Esophagus squamous epithelium (tissue), 5 donors: Measurements from ENCODE around the gene ZNF679. TPM values are rescaled to one million over a fixed set of nuclear protein-coding genes. Genes with fewer than 3 reads are reported as not detected.
"Not testable (repeated sequence)": the region's sequence is repeated elsewhere in the genome, so short reads cannot be mapped to it uniquely, and the experiment has no call there.

Experiments
- DNase-seq: peaks from one replicate; lab custom pipeline; 2025; lab: John Stamatoyannopoulos, UW
- H3K27ac ChIP-seq, 4 donors: fragments of 200-600 bp; sonication (generic); one replicate each; pipeline ENCODE4 v1.5.1; 2016 to 2019; ENCODE audit warnings: mild to moderate bottlenecking in 1 of 4
- H3K27me3 ChIP-seq, 4 donors: fragments of 200-600 bp; sonication (generic); 1 replicate in 3 of 4; 2 replicates in 1 of 4; pipeline versions ENCODE4 v1.5.1 to v1.6.0; 2017 to 2021; ENCODE audit warnings: antibody characterized with exemption in 1 of 4
- H3K36me3 ChIP-seq, 3 donors: fragments of 200-600 bp; sonication (generic); one replicate each; pipeline ENCODE4 v1.5.1; 2016 to 2019
- H3K4me1 ChIP-seq, 3 donors: fragments of 200-600 bp; sonication (generic); one replicate each; pipeline ENCODE4 v1.5.1; 2017 to 2019
- H3K4me3 ChIP-seq, 4 donors: fragments of 200-600 bp; sonication (generic); 1 replicate in 3 of 4; 2 replicates in 1 of 4; pipeline ENCODE4 v1.5.1; 2016 to 2019; ENCODE audit warnings: mild to moderate bottlenecking in 2 of 4, moderate library complexity in 1 of 4
- H3K9me3 ChIP-seq, 3 donors: fragments of 200-600 bp; sonication (generic); one replicate each; pipeline ENCODE4 v1.5.1; 2016 to 2019
- POLR2A ChIP-seq, 4 donors: fragments of 450-650 bp; IDR thresholded peaks; one replicate each; pipeline ENCODE4 v1.6.1; 2017; ENCODE audit warnings: antibody characterized with exemption in 4 of 4, mild to moderate bottlenecking in 4 of 4, moderate library complexity in 3 of 4
- WGBS, 2 donors: methylation state at CpG; one replicate each; pipeline ENCODE4 v1.1.5; 2018; 5-methylcytosine and 5-hydroxymethylcytosine counted together
- intact Hi-C: fragments of 100-400 bp; cut with DNase I; formaldehyde crosslinking; loops from one replicate; pipeline ENCODE4 v1.15.0; 2022
- total RNA-seq, 4 donors: library from RNA; depleted of rRNA; stranded (reverse); fragments of >200 nt; gene quantifications; one replicate each; pipeline ENCODE4 v1.1.0, GENCODE V29; 2016
- TF ChIP-seq, protein P1 (sequence below), 6 experiments: fragments of 450-650 bp in 4 of 6; fragments of 200-600 bp in 2 of 6; sonication (generic) in 2 of 6; IDR thresholded peaks; one replicate each; pipeline ENCODE4 v1.5.1; 2016 to 2019; ENCODE audit warnings: antibody characterized with exemption in 6 of 6, mild to moderate bottlenecking in 4 of 6, moderate library complexity in 4 of 6
- donor health status: DM: yes; HTN: yes; CAD: no.

Gene ZNF679
- total RNA-seq, 4 donors from 2014 or later = not detected

- TF ChIP-seq, protein P1, sequence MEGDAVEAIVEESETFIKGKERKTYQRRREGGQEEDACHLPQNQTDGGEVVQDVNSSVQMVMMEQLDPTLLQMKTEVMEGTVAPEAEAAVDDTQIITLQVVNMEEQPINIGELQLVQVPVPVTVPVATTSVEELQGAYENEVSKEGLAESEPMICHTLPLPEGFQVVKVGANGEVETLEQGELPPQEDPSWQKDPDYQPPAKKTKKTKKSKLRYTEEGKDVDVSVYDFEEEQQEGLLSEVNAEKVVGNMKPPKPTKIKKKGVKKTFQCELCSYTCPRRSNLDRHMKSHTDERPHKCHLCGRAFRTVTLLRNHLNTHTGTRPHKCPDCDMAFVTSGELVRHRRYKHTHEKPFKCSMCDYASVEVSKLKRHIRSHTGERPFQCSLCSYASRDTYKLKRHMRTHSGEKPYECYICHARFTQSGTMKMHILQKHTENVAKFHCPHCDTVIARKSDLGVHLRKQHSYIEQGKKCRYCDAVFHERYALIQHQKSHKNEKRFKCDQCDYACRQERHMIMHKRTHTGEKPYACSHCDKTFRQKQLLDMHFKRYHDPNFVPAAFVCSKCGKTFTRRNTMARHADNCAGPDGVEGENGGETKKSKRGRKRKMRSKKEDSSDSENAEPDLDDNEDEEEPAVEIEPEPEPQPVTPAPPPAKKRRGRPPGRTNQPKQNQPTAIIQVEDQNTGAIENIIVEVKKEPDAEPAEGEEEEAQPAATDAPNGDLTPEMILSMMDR (IDR thresholded peaks at IDR 0.05) = no peak
- no peak for TF ChIP-seq POLR2A (IDR thresholded peaks at IDR 0.05)
- 85 to 88% methylated on average over 2 to 3 of the region's 3 CpGs for WGBS, 2 donors
- intact Hi-C loops = no loop called here
- Histone ChIP-seq H3K4me1 (peaks cover 11 to 40% (median 15%) of the 10 kb centered on the region in 3 donors), H3K4me3 (no peak overlapping the region), H3K27me3 (no peaks in the 10 kb centered on the region), H3K9me3 (no peaks in the 10 kb centered on the region), H3K36me3 (no peaks in the 10 kb centered on the region), H3K27ac (no peak overlapping the region)
- no peak for DNase-seq
Measured at GRCh38 chr7:64310426-64310825, 82.2 kb downstream of the ZNF679 start.

GRCh38 chr7:64312826-64313225 lies 84.6 kb downstream of the ZNF679 start:
- Histone ChIP-seq H3K4me3 (no peak overlapping the region), H3K27ac (peak overlapping the region in 2 of 4 donors; percentile 86 to 89), H3K36me3 (no peaks in the 10 kb centered on the region), H3K27me3 (no peaks in the 10 kb centered on the region), H3K9me3 (no peaks in the 10 kb centered on the region), H3K4me1 (peaks cover 11 to 30% (median 12%) of the 10 kb centered on the region in 3 donors)
- intact Hi-C loops = no loop called here
- DNase-seq = no peak
- WGBS, 2 donors = 11 to 21% methylated on average over 2 of the region's 2 CpGs
- TF ChIP-seq, protein P1 (IDR thresholded peaks at IDR 0.05) = no peak
- TF ChIP-seq POLR2A (IDR thresholded peaks at IDR 0.05) = no peak

GRCh38 chr7:64313740-64314491 lies 85.6 kb downstream of the ZNF679 start, which contains the start of gene ZNF736:
Gene ZNF736, plus strand, starts transcription at chr7:64313961. Its CDS starts 190 bp downstream, at chr7:64314151.
- TF ChIP-seq, protein P1 (IDR thresholded peaks at IDR 0.05) = no peak
- TF ChIP-seq POLR2A (IDR thresholded peaks at IDR 0.05) = peak in 2 of 4 donors; percentile 24 to 62

DNA sequence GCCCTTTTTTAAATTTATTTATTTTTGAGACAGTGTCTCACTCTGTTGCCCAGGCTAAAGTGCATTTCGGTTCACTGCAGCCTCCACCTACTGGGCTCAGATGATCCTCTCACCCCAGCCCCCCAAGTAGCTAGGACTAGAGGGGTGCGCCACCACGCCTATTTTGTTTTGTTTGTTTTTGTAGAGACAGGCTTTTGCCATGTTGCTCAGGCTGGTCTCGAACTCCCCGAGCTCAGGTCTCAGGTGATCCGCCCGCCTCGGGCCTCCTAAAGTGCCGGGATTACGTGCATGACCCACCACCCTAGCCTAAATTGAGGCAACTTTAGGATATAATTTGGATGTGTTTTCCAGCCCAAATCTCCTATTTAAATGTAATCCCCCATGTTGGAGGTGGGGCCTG lies 86.3 kb downstream of the ZNF679 start:
- intact Hi-C loops = no loop called here
- H3K9me3 ChIP-seq = no peaks in the 10 kb centered on the region
- H3K27me3 ChIP-seq = no peaks in the 10 kb centered on the region
- DNase-seq = no peak
- H3K36me3 ChIP-seq = peaks cover 0 to 4% (median 0%) of the 10 kb centered on the region in 3 donors
- peaks cover 11 to 25% (median 12%) of the 10 kb centered on the region in 3 donors for H3K4me1 ChIP-seq
- peak overlapping the region; percentile 59 to 85 (median 80) for H3K4me3 ChIP-seq
- WGBS, 2 donors = 17 to 26% methylated on average over 10 of the region's 10 CpGs
- TF ChIP-seq, protein P1 (IDR thresholded peaks at IDR 0.05) = no peak
- no peak for TF ChIP-seq POLR2A (IDR thresholded peaks at IDR 0.05)
- peak overlapping the region in 3 of 4 donors; percentile 78 to 89 (median 86) for H3K27ac ChIP-seq

More at GRCh38 chr7:64313740-64314491, 85.6 kb downstream of the ZNF679 start, which contains the start of gene ZNF736:
- Histone ChIP-seq H3K36me3 (peaks cover 0 to 3% (median 0%) of the 10 kb centered on the region in 3 donors), H3K4me1 (peaks cover 11 to 25% (median 12%) of the 10 kb centered on the region in 3 donors), H3K27ac (peak within 1 kb of the TSS; percentile 78 to 89 (median 85)), H3K9me3 (no peaks in the 10 kb centered on the region), H3K27me3 (no peaks in the 10 kb centered on the region), H3K4me3 (peak within 1 kb of the TSS; percentile 59 to 85 (median 80))
- 0% methylated on average over 19 to 20 of the region's 33 CpGs for WGBS, 2 donors
- peak; percentile 48 for DNase-seq
- intact Hi-C loops = no loop called here

DNA sequence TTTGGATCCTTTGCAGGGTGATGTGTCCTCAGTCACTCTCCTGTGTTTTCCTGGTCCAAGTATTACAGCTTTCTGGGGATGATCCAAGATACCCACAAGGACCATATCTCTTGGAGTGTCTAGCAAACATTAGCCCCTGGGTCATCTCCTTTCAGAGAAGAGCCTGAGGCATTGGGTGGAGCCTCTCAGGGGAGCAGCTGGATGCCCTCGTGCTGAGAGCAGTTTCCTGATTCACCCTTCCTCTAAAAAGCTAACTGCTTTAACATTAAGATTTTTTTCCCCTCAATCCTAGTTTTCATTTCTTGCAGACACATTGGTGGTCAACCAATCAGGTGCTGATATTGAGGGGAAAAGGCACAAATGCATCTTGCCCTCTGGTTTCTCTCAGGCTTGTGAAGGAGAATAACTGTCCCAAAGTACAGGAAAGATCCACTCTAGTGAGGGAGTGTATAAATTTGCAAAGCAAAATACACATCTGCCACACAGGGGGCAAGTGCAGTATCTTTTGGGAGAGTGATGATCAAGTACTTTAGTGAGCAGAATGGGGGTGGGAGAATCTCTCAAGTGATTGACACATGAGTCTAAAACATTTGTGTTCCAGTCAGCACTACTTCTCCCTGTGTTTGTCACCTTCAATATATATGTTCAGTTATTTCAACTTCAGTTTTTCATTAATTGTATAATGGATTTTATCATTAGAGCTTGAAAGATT lies 87.9 kb downstream of the ZNF679 start:
- H3K9me3 ChIP-seq, H3K4me3 ChIP-seq, intact Hi-C loops, H3K27me3 ChIP-seq, H3K36me3 ChIP-seq, DNase-seq, H3K27ac ChIP-seq: not testable (repeated sequence)
- 30 to 33% methylated on average over 1 of the region's 1 CpG for WGBS, 2 donors
- H3K4me1 ChIP-seq = peaks cover 11 to 25% (median 12%) of the 10 kb centered on the region in 3 donors

Other genes with a start within 250 kb of the ZNF679 start
- not detected for gene ZNF722, start 229.6 kb upstream of the ZNF679 start, total RNA-seq
- 1 to 10 TPM in 2 of 4 donors, under 1 TPM in 2; 0.22 to 2.5 (median 1.2) TPM for gene ZNF727, start 183.0 kb upstream of the ZNF679 start, total RNA-seq
- gene ZNF735, start 21.3 kb upstream of the ZNF679 start, total RNA-seq = not detected
- gene ZNF736, start 85.5 kb downstream of the ZNF679 start, total RNA-seq = 10 to 100 TPM in 1 of 4 donors, 1 to 10 TPM in 3; 2.3 to 10.9 (median 4.2) TPM